ENCODE measurements around the gene BLTP3A. TPM values are rescaled to one million over a fixed set of nuclear protein-coding genes. Genes with fewer than 3 reads are reported as not detected.

Gene BLTP3A
- total and polyA plus RNA-seq, 10 of the 15 experiments (the other 5 are each of a cell fraction or from before 2014, with no cell fraction given) = 2.7 to 16.7 (median 9.9) TPM

DNA sequence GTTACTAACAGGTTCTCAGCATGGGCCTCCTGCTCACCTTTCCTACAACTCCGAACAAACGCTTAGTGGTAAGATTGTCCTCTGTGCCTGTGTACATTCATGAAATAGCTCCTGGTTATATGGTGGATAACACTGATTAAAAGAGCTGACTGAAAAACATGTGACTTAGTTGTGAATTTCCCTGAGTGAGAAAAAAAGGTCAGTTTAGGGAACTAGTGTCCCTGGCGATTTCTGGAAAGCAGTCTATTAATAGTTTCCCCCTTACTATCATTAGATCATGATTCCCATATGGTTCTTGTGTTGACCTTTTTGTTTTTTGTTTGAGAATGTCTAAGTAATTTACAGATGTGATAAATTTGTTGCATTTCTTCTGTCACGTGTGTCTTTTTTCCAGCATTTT is 18.9 kb upstream of the BLTP3A start (continued):
- TF ChIP-seq SUZ12 (IDR thresholded peaks at IDR 0.05; ENCODE audit: unreplicated experiment) = no peak
- no peak for TF ChIP-seq CREM (IDR thresholded peaks at IDR 0.05; ENCODE audit: low read depth)
- TF ChIP-seq USF2 (IDR thresholded peaks at IDR 0.05; ENCODE audit: borderline replicate concordance, low read depth, low read length) = no peak
- no peak for TF ChIP-seq MYC (IDR thresholded peaks at IDR 0.05; ENCODE audit: insufficient read depth, insufficient read length, insufficient replicate concordance, low read length, severe bottlenecking)
- TF ChIP-seq PAX5 (IDR thresholded peaks at IDR 0.05; ENCODE audit: borderline replicate concordance, low read depth, low read length) = no peak

GRCh38 chr6:34773916-34774315 is 18.0 kb upstream of the BLTP3A start:
- no TSS peak for BruUV-seq (replicated peaks)
- intact Hi-C loops (cut with micrococcal nuclease; ENCODE audit: unreplicated experiment) (no loop called here), in situ Hi-C loops (cut with MboI) (no loop called here)
- no peaks in the 10 kb centered on the region for H3K27me3 ChIP-seq (replicated peaks in 1 of 2; ENCODE audit: control insufficient read depth in 2 of 2, insufficient read depth in 2 of 2, low read length in 1 of 2)
- no peak overlapping the region for H2AFZ ChIP-seq (ENCODE audit: control insufficient read depth, low read depth, low read length)
- no peak overlapping the region for H3K9ac ChIP-seq (ENCODE audit: control insufficient read depth, insufficient read depth, low read length)
- no peaks in the 10 kb centered on the region for H3K79me2 ChIP-seq (ENCODE audit: control insufficient read depth, insufficient read depth, low read length)
- no peak overlapping the region for H3K4me3 ChIP-seq
- peaks cover under 1 to 21% of the 10 kb centered on the region in 2 experiments for H3K36me3 ChIP-seq (ENCODE audit: control insufficient read depth in 2 of 2, insufficient read depth in 2 of 2, low read length in 1 of 2)
- CTCF ChIA-PET = interaction anchor here (0.9 kb wide), 1 partner anchor 15 kb away, joined by 3 read pairs; no protein-coding TSS in a partner anchor
- RAD21 ChIA-PET (ENCODE audit: unreplicated experiment) = no interaction called here
- no peak for FAIRE-seq
- no peaks in the 10 kb centered on the region for H3K4me1 ChIP-seq (ENCODE audit: control insufficient read depth, insufficient read depth, low read length)
- no peak for ATAC-seq
- POLR2A ChIA-PET = interaction anchor here (0.6 to 0.8 kb wide), 2 partner anchors 35 to 238 kb away, joined by 3 read pairs; no protein-coding TSS in a partner anchor
- 96% methylated on average over 4 of the region's 4 CpGs for WGBS (ENCODE audit: insufficient coverage, insufficient replicate concordance, low lambda C conversion rate, missing lambda C conversion rate)
- SMC1A ChIA-PET (ENCODE audit: uncharacterized antibody, unreplicated experiment) = interaction anchor here (1.1 kb wide), 1 partner anchor 26 kb away, joined by 4 read pairs; no protein-coding TSS in a partner anchor
- TF ChIP-seq YBX1 (IDR thresholded peaks at IDR 0.05) (no peak), MYC (IDR thresholded peaks at IDR 0.05; ENCODE audit: insufficient read depth, insufficient read length, insufficient replicate concordance, low read length, severe bottlenecking) (no peak), TCF3 (IDR thresholded peaks at IDR 0.05; ENCODE audit: borderline replicate concordance, insufficient read depth, low read depth, low read length) (no peak), MYB (IDR thresholded peaks at IDR 0.05; ENCODE audit: borderline replicate concordance, low read depth, low read length) (no peak), TARDBP (IDR thresholded peaks at IDR 0.05; ENCODE audit: borderline replicate concordance) (no peak), BACH1 (IDR thresholded peaks at IDR 0.05; ENCODE audit: borderline replicate concordance) (no peak), MXI1 (IDR thresholded peaks at IDR 0.05; ENCODE audit: low read depth, low read length) (no peak), STAT3 (IDR thresholded peaks at IDR 0.05; ENCODE audit: low read depth, low read length) (no peak), USF2 (IDR thresholded peaks at IDR 0.05; ENCODE audit: borderline replicate concordance, low read depth, low read length) (no peak), EP300 (IDR thresholded peaks at IDR 0.05; ENCODE audit: borderline replicate concordance in 1 of 2, control insufficient read depth in 1 of 2, low read depth in 2 of 2, low read length in 2 of 2) (no peak), RB1 (IDR thresholded peaks at IDR 0.05; ENCODE audit: borderline replicate concordance) (no peak)
- TF ChIP-seq, protein P1, sequence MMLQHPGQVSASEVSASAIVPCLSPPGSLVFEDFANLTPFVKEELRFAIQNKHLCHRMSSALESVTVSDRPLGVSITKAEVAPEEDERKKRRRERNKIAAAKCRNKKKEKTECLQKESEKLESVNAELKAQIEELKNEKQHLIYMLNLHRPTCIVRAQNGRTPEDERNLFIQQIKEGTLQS (IDR thresholded peaks at IDR 0.05; ENCODE audit: borderline replicate concordance, extremely low read depth, low read depth, low read length) = no peak
- no peak overlapping the region for H3K27ac ChIP-seq (ENCODE audit: control insufficient read depth, insufficient read depth)
- H3K4me2 ChIP-seq (ENCODE audit: control insufficient read depth, insufficient read depth) = no peak overlapping the region
- no peaks in the 10 kb centered on the region for H4K20me1 ChIP-seq (ENCODE audit: control insufficient read depth, insufficient read depth)
- no peak for DNase-seq (ENCODE audit: low read depth, low spot score)
- H3K9me3 ChIP-seq (replicated peaks; ENCODE audit: control insufficient read depth, insufficient read depth, low read length) = no peaks in the 10 kb centered on the region

Data from GM12878 (cell line).